NCI-H446 (cell line): Measurements from ENCODE around the gene SLC2A9.
A peak's percentile ranks its signal among the peaks of the same experiment; 100 is the strongest.

ENCODE experiments used
- DNase-seq, 2 experiments: peaks; one replicate each; lab custom pipeline; 2025; lab: John Stamatoyannopoulos, UW

Gene SLC2A9

GRCh38 chr4:10020106-10020505, 1.2 kb downstream of the SLC2A9 start:
- no peak for DNase-seq

- DNase-seq: no peak
These were observed 1.7 kb downstream of the SLC2A9 start for GRCh38 chr4:10019521-10020051.

GRCh38 chr4:10018818-10019461, 2.4 kb downstream of the SLC2A9 start:
- peak; percentile 50 to 86 for DNase-seq

GRCh38 chr4:10017037-10017893, 4.0 kb downstream of the SLC2A9 start:
- no peak for DNase-seq

GRCh38 chr4:10016169-10016568, 5.1 kb downstream of the SLC2A9 start:
- no peak for DNase-seq

- DNase-seq: peak in 1 of 2 experiments; percentile 15
These were observed 6.0 kb downstream of the SLC2A9 start for GRCh38 chr4:10015140-10015753.

GRCh38 chr4:10013722-10014121, 7.6 kb downstream of the SLC2A9 start:
- no peak for DNase-seq

GRCh38 chr4:10011885-10012284, 9.4 kb downstream of the SLC2A9 start:
- no peak for DNase-seq

- DNase-seq: no peak
These were observed 10.0 kb downstream of the SLC2A9 start for GRCh38 chr4:10011277-10011676.

GRCh38 chr4:10009861-10010500, 11.3 kb downstream of the SLC2A9 start:
- DNase-seq: no peak

- no peak for DNase-seq
These were observed 12.7 kb downstream of the SLC2A9 start for GRCh38 chr4:10008609-10009005.

- DNase-seq: no peak
These were observed 13.3 kb downstream of the SLC2A9 start for GRCh38 chr4:10007793-10008608.

GRCh38 chr4:10007436-10007740, 13.9 kb downstream of the SLC2A9 start:
- no peak for DNase-seq

- DNase-seq: no peak
These were observed 14.5 kb downstream of the SLC2A9 start for GRCh38 chr4:10006601-10007435.

- DNase-seq: no peak
These were observed 15.1 kb downstream of the SLC2A9 start for GRCh38 chr4:10006231-10006600.

GRCh38 chr4:10005632-10006031, 15.7 kb downstream of the SLC2A9 start:
- DNase-seq: no peak

GRCh38 chr4:10003666-10004065, 17.6 kb downstream of the SLC2A9 start:
- no peak for DNase-seq

GRCh38 chr4:10002278-10002677, 19.0 kb downstream of the SLC2A9 start:
- DNase-seq: no peak

- no peak for DNase-seq
These were observed 19.5 kb downstream of the SLC2A9 start for GRCh38 chr4:10001757-10002156.

GRCh38 chr4:9999956-10000561, 21.2 kb downstream of the SLC2A9 start:
- DNase-seq: no peak
